HepG2 (cell line): Measurements from ENCODE around the gene MTMR4. TPM values are rescaled to one million over a fixed set of nuclear protein-coding genes. Genes with fewer than 3 reads are reported as not detected.

Experiments used
- ATF1 ChIP-seq: IDR thresholded peaks from 2 replicates; pipeline ENCODE4 v1.6.1; 2016; ENCODE audit warnings: mild to moderate bottlenecking, control low read depth
- ELF1 ChIP-seq: sonication (generic); formaldehyde crosslinking; IDR thresholded peaks from 2 replicates; pipeline ENCODE4 v1.4.0; 2020; ENCODE audit warnings: missing genetic modification reagents
- GRHL1 ChIP-seq: sonication (generic); formaldehyde crosslinking; conservative IDR thresholded peaks from 2 replicates; pipeline ENCODE4 v1.8.0; 2022; ENCODE audit warnings: missing genetic modification reagents
- SRSF9 ChIP-seq: fragments of 200-400 bp; formaldehyde crosslinking; IDR thresholded peaks from 2 replicates; pipeline ENCODE4 v1.6.1; 2018; ENCODE audit warnings: borderline replicate concordance, mild to moderate bottlenecking, low read depth, low read length; ENCODE audit not compliant: insufficient read depth, poor library complexity, severe bottlenecking
- TBL1XR1 ChIP-seq: fragments of 150-350 bp; IDR thresholded peaks from 2 replicates; pipeline ENCODE4 v1.6.1; 2014; ENCODE audit warnings: borderline replicate concordance, low read length; ENCODE audit not compliant: partially characterized antibody
- ZFP90 ChIP-seq: sonication (generic); formaldehyde crosslinking; IDR thresholded peaks from 2 replicates; pipeline ENCODE4 v1.8.0; 2022; ENCODE audit warnings: missing genetic modification reagents, mild to moderate bottlenecking, inconsistent platforms, borderline replicate concordance
- ZMYM3 ChIP-seq: sonication (generic); formaldehyde crosslinking; IDR thresholded peaks from 2 replicates; pipeline ENCODE4 v1.5.1; 2020; ENCODE audit warnings: mild to moderate bottlenecking, missing genetic modification reagents
- ZNF232 ChIP-seq: sonication (generic); formaldehyde crosslinking; IDR thresholded peaks from 2 replicates; pipeline ENCODE4 v1.4.0; 2020; ENCODE audit warnings: missing genetic modification reagents, borderline replicate concordance
- ZNF350 ChIP-seq: sonication (generic); formaldehyde crosslinking; IDR thresholded peaks from 2 replicates; pipeline ENCODE4 v1.4.0; 2020; ENCODE audit warnings: mild to moderate bottlenecking, low read depth, missing genetic modification reagents, borderline replicate concordance
- ZNF367 ChIP-seq: sonication (generic); formaldehyde crosslinking; IDR thresholded peaks from 2 replicates; pipeline ENCODE4 v1.4.0; 2020; ENCODE audit warnings: missing genetic modification reagents, borderline replicate concordance
- ZNF530 ChIP-seq: sonication (generic); formaldehyde crosslinking; IDR thresholded peaks from 2 replicates; pipeline ENCODE4 v1.5.0; 2020; ENCODE audit warnings: low read depth, mild to moderate bottlenecking, missing genetic modification reagents
- polyA plus RNA-seq, 8 experiments: library from polyadenylated mRNA; depleted of rRNA in 3 of 8; stranded (reverse) in 7 of 8; unstranded in 1 of 8; fragments of >200 nt; fragmentation: Illumina TruSeq in 4 of 8; extraction: Trizol in 4 of 8; gene quantifications; 2 replicates each; pipeline versions ENCODE4 v1.2.1 to v1.2.3, GENCODE V29; 2011 to 2016; ENCODE audit warnings: low read depth in 4 of 8, missing spikeins in 1 of 8, mixed read lengths in 1 of 8; ENCODE audit not compliant: insufficient read depth in 1 of 8
- total RNA-seq, 5 experiments: library from RNA; depleted of rRNA; stranded (reverse); fragments of >200 nt; fragmentation: Illumina TruSeq; extraction: Trizol; gene quantifications; 2 replicates each; pipeline ENCODE4 v1.2.3, GENCODE V29; 2016; ENCODE audit warnings: low read depth in 1 of 5
- TF ChIP-seq, protein P1 (sequence below): sonication (generic); formaldehyde crosslinking; IDR thresholded peaks from 2 replicates; pipeline ENCODE4 v1.4.0; 2020; ENCODE audit warnings: mild to moderate bottlenecking, missing genetic modification reagents
- TF ChIP-seq, protein P2 (sequence below): sonication (generic); formaldehyde crosslinking; IDR thresholded peaks from 2 replicates; pipeline ENCODE4 v1.5.1; 2020; ENCODE audit warnings: mild to moderate bottlenecking, missing genetic modification reagents, moderate library complexity
- TF ChIP-seq, protein P3 (sequence below): sonication (generic); formaldehyde crosslinking; IDR thresholded peaks from 2 replicates; pipeline ENCODE4 v1.4.0; 2020; ENCODE audit warnings: mild to moderate bottlenecking, missing genetic modification reagents
- TF ChIP-seq, protein P4 (sequence below): sonication (generic); formaldehyde crosslinking; IDR thresholded peaks from 2 replicates; pipeline ENCODE4 v1.4.0; 2020; ENCODE audit warnings: missing genetic modification reagents, borderline replicate concordance

MTMR4 gene
- total and polyA plus RNA-seq, 2 of the 13 experiments (the other 11 are each of a cell fraction or from before 2014, with no cell fraction given), result 62.5 to 65.1 TPM

DNA sequence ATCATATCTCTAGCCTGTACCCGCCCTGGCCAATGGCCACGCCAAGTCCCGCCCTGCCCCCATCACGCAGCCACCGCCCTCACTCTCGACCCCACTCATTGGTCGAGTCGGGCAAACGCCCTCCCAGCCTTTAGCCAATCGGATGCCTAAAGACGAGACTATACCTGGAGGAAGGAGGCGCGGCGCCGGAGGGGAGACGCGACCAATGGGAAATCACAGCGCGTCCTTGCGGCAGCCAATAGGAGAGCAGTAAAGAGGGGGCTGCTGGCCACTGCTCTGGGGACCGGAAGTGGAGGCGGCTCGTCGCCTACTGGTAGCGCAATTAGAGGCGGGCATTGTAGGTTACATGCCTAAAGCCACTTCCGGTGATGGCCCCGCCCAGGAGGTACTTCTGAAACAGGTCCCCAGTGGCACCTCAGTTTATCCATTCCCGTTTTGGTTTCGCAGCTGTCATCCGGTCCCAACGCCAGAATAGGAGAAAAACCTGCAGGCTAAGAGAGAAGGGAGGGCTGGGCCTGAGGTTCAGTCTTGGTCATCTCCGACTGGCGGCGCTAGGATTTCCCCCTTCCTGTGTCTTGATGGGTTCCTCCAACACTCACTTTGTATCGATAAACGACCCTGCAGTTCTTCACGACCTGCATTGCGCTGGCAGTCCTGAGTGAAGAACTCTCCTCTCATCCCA lies 3.6 kb upstream of the MTMR4 start (continued):
- TF ChIP-seq, protein P1, sequence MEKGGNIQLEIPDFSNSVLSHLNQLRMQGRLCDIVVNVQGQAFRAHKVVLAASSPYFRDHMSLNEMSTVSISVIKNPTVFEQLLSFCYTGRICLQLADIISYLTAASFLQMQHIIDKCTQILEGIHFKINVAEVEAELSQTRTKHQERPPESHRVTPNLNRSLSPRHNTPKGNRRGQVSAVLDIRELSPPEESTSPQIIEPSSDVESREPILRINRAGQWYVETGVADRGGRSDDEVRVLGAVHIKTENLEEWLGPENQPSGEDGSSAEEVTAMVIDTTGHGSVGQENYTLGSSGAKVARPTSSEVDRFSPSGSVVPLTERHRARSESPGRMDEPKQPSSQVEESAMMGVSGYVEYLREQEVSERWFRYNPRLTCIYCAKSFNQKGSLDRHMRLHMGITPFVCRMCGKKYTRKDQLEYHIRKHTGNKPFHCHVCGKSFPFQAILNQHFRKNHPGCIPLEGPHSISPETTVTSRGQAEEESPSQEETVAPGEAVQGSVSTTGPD (CRISPR knock-in tag), result no peak
- peak; percentile 92 for TF ChIP-seq ELF1 (CRISPR knock-in tag)
- no peak for TF ChIP-seq SRSF9
- no peak for TF ChIP-seq ZMYM3 (CRISPR knock-in tag)
- TF ChIP-seq ZFP90, result no peak; the same call in 1 of the 2 replicates
- TF ChIP-seq GRHL1, result no peak
- TF ChIP-seq ZNF367 (CRISPR knock-in tag), result no peak
- TF ChIP-seq, protein P2, sequence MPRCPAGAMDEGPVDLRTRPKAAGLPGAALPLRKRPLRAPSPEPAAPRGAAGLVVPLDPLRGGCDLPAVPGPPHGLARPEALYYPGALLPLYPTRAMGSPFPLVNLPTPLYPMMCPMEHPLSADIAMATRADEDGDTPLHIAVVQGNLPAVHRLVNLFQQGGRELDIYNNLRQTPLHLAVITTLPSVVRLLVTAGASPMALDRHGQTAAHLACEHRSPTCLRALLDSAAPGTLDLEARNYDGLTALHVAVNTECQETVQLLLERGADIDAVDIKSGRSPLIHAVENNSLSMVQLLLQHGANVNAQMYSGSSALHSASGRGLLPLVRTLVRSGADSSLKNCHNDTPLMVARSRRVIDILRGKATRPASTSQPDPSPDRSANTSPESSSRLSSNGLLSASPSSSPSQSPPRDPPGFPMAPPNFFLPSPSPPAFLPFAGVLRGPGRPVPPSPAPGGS (CRISPR knock-in tag), result no peak
- TF ChIP-seq ZNF350 (CRISPR knock-in tag), result peak; percentile 92
- TF ChIP-seq, protein P3, sequence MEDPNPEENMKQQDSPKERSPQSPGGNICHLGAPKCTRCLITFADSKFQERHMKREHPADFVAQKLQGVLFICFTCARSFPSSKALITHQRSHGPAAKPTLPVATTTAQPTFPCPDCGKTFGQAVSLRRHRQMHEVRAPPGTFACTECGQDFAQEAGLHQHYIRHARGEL (CRISPR knock-in tag), result no peak
- TF ChIP-seq TBL1XR1, result peak; percentile 27
- no peak for TF ChIP-seq ZNF530 (CRISPR knock-in tag)
- TF ChIP-seq ZNF232 (CRISPR knock-in tag), result no peak; the same call in 1 of the 2 replicates
- TF ChIP-seq ATF1 (CRISPR knock-in tag), result peak; percentile 96
- TF ChIP-seq, protein P4, sequence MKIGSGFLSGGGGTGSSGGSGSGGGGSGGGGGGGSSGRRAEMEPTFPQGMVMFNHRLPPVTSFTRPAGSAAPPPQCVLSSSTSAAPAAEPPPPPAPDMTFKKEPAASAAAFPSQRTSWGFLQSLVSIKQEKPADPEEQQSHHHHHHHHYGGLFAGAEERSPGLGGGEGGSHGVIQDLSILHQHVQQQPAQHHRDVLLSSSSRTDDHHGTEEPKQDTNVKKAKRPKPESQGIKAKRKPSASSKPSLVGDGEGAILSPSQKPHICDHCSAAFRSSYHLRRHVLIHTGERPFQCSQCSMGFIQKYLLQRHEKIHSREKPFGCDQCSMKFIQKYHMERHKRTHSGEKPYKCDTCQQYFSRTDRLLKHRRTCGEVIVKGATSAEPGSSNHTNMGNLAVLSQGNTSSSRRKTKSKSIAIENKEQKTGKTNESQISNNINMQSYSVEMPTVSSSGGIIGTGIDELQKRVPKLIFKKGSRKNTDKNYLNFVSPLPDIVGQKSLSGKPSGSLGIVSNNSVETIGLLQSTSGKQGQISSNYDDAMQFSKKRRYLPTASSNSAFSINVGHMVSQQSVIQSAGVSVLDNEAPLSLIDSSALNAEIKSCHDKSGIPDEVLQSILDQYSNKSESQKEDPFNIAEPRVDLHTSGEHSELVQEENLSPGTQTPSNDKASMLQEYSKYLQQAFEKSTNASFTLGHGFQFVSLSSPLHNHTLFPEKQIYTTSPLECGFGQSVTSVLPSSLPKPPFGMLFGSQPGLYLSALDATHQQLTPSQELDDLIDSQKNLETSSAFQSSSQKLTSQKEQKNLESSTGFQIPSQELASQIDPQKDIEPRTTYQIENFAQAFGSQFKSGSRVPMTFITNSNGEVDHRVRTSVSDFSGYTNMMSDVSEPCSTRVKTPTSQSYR (CRISPR knock-in tag), result peak; percentile 89
